ENCODE measurements around the gene CPM. TPM values are rescaled to one million over a fixed set of nuclear protein-coding genes. Genes with fewer than 3 reads are reported as not detected.

CPM gene
- total RNA-seq, 1 donor from 2014 or later = 224 TPM

- TF ChIP-seq CTCF (IDR thresholded peaks at IDR 0.05) = no peak
- Histone ChIP-seq H3K27ac (no peak overlapping the region), H3K27me3 (ENCODE audit: low read depth) (no peaks in the 10 kb centered on the region), H3K36me3 (peaks cover 94% of the 10 kb centered on the region), H3K4me1 (no peaks in the 10 kb centered on the region), H3K4me3 (no peak overlapping the region), H3K9me3 (no peaks in the 10 kb centered on the region)
- peak; percentile 38 to 40 for ATAC-seq
- DNase-seq = no peak
- intact Hi-C loops (cut with DNase I) = no loop called here
Measured at GRCh38 chr12:68831272-68831671, 101.7 kb downstream of the CPM start.

GRCh38 chr12:68828672-68829068 is 104.3 kb downstream of the CPM start:
- intact Hi-C loops (cut with DNase I) = no loop called here
- no peaks in the 10 kb centered on the region for H3K27me3 ChIP-seq (ENCODE audit: low read depth)
- H3K9me3 ChIP-seq = no peaks in the 10 kb centered on the region
- H3K4me3 ChIP-seq = no peak overlapping the region
- DNase-seq = no peak
- H3K36me3 ChIP-seq = peaks cover 94% of the 10 kb centered on the region
- H3K4me1 ChIP-seq = no peaks in the 10 kb centered on the region
- no peak for TF ChIP-seq CTCF (IDR thresholded peaks at IDR 0.05)
- ATAC-seq = no peak
- H3K27ac ChIP-seq = no peak overlapping the region

GRCh38 chr12:68827895-68828671 is 104.9 kb downstream of the CPM start:
- Histone ChIP-seq H3K9me3 (no peaks in the 10 kb centered on the region), H3K27me3 (ENCODE audit: low read depth) (no peaks in the 10 kb centered on the region), H3K36me3 (peaks cover 96% of the 10 kb centered on the region), H3K27ac (no peak overlapping the region), H3K4me3 (no peak overlapping the region), H3K4me1 (no peaks in the 10 kb centered on the region)
- ATAC-seq (no peak), DNase-seq (no peak)
- intact Hi-C loops (cut with DNase I) = no loop called here
- no peak for TF ChIP-seq CTCF (IDR thresholded peaks at IDR 0.05)

- Histone ChIP-seq H3K4me1 (no peaks in the 10 kb centered on the region), H3K27ac (no peak overlapping the region), H3K4me3 (no peak overlapping the region), H3K36me3 (peaks cover 99% of the 10 kb centered on the region), H3K27me3 (ENCODE audit: low read depth) (no peaks in the 10 kb centered on the region), H3K9me3 (no peaks in the 10 kb centered on the region)
- intact Hi-C loops (cut with DNase I) = no loop called here
- ATAC-seq = no peak
- no peak for DNase-seq
- TF ChIP-seq CTCF (IDR thresholded peaks at IDR 0.05) = no peak
Measured at GRCh38 chr12:68825569-68826217, 107.3 kb downstream of the CPM start.

GRCh38 chr12:68824597-68825250 is 108.2 kb downstream of the CPM start:
- ATAC-seq = no peak
- Histone ChIP-seq H3K4me1 (no peaks in the 10 kb centered on the region), H3K27me3 (ENCODE audit: low read depth) (no peaks in the 10 kb centered on the region), H3K4me3 (no peak overlapping the region), H3K27ac (no peak overlapping the region), H3K9me3 (no peaks in the 10 kb centered on the region), H3K36me3 (peaks cover 99% of the 10 kb centered on the region)
- DNase-seq = no peak
- intact Hi-C loops (cut with DNase I) = no loop called here
- TF ChIP-seq CTCF (IDR thresholded peaks at IDR 0.05) = no peak
